HUES48 (cell line): ENCODE data around the gene MTO1.

ENCODE experiments used
- H3K27ac ChIP-seq: one replicate; pipeline ENCODE4 v1.7.0; 2013; ENCODE audit warnings: low read depth, low read length, inconsistent platforms
- H3K27me3 ChIP-seq: 2 replicates; pipeline ENCODE4 v1.6.1; 2013; ENCODE audit warnings: mild to moderate bottlenecking, low read length; ENCODE audit not compliant: control insufficient read depth, insufficient read depth
- H3K36me3 ChIP-seq: 2 replicates; pipeline ENCODE4 v1.6.1; 2013; ENCODE audit warnings: low read length; ENCODE audit not compliant: control insufficient read depth, insufficient read depth
- H3K4me1 ChIP-seq: 2 replicates; pipeline ENCODE4 v1.6.1; 2013; ENCODE audit warnings: mild to moderate bottlenecking, low read length; ENCODE audit not compliant: control insufficient read depth, insufficient read depth
- H3K4me3 ChIP-seq: 2 replicates; pipeline ENCODE4 v1.5.1; 2013; ENCODE audit warnings: mild to moderate bottlenecking, low read depth, low read length
- H3K9ac ChIP-seq: 2 replicates; pipeline ENCODE4 v1.6.1; 2013; ENCODE audit warnings: mild to moderate bottlenecking, low read depth, low read length, moderate library complexity
- H3K9me3 ChIP-seq: 2 replicates; pipeline ENCODE4 v1.6.1; 2013; ENCODE audit warnings: low read length; ENCODE audit not compliant: control insufficient read depth, insufficient read depth

Gene MTO1

DNA sequence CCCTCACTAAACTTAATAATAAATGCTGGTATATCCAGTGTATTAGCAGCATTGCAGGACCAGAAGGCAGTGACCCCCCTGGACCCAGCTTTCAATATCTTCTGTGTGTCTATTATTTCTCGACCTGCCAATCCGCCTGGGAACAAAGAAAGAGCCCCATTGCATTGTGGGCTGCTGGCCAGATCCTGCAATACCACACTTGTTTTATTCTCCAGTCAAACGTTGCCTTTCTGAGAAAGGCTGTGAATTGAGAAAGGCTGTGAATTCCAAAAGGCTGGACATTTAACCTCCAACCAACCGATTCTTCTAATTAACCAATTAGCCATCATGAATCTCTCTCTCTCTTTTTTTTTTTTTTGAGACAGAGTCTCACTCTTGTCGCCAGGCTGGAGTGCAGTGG, 1.5 kb upstream of the MTO1 start:
- no peak overlapping the region for H3K27ac ChIP-seq
- no peaks in the 10 kb centered on the region for H3K27me3 ChIP-seq
- H3K4me1 ChIP-seq = no peaks in the 10 kb centered on the region
- H3K9ac ChIP-seq = no peak overlapping the region
- H3K4me3 ChIP-seq = no peak overlapping the region
- H3K9me3 ChIP-seq = no peaks in the 10 kb centered on the region
- peaks cover 5% of the 10 kb centered on the region for H3K36me3 ChIP-seq

DNA sequence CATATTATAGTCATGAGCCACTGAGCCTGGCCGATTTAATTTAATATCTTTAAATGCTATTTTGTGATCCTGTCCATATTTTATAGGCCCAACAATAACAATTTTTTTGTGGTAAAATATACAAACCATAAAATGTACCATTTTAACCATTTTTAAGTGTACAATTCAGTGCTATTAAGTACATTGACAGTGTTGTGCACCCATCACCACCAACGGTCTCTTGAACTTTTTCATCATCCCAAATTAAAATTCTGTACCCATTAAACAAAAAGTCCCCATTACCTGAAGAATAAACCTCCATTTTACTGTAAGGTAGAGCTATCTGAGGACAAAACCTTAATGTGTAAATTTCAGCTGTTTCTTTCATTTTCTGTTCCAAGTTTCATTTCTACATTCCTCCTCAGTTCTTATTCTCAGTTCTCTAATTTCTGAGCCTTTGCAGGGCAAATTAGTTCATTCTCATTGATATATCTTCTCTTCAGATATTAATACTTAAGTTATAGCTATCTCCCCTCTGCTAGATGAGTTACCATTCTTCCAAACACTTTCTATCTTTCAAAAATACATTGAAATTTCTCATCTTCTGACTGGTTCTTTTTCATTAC, 10.3 kb downstream of the MTO1 start:
- no peaks in the 10 kb centered on the region for H3K4me1 ChIP-seq
- no peaks in the 10 kb centered on the region for H3K27me3 ChIP-seq
- no peak overlapping the region for H3K27ac ChIP-seq
- no peaks in the 10 kb centered on the region for H3K9me3 ChIP-seq
- H3K4me3 ChIP-seq = no peak overlapping the region
- H3K36me3 ChIP-seq = peaks cover 84% of the 10 kb centered on the region
- no peak overlapping the region for H3K9ac ChIP-seq

DNA sequence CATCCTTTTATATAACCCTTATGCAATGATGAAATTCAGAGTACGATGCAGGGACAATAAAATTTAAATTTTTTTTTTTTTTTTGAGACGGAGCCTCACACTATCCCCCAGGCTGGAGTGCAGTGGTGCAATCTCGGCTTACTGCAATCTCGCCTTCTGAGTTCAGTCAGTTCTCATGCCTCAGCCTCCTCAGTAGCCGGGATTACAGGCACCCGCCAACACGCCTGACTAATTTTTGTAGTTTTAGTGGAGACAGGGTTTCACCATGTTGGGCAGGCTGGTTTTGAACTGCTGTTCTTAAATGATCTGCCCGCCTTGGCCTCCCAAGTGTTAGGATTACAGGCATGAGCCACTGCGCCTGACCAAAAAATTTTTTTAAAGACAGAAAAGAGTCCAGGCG, 15.2 kb downstream of the MTO1 start:
- Histone ChIP-seq H3K9ac (no peak overlapping the region), H3K27ac (no peak overlapping the region), H3K27me3 (no peaks in the 10 kb centered on the region), H3K36me3 (peaks cover 78% of the 10 kb centered on the region), H3K4me3 (no peak overlapping the region), H3K9me3 (no peaks in the 10 kb centered on the region), H3K4me1 (no peaks in the 10 kb centered on the region)

DNA sequence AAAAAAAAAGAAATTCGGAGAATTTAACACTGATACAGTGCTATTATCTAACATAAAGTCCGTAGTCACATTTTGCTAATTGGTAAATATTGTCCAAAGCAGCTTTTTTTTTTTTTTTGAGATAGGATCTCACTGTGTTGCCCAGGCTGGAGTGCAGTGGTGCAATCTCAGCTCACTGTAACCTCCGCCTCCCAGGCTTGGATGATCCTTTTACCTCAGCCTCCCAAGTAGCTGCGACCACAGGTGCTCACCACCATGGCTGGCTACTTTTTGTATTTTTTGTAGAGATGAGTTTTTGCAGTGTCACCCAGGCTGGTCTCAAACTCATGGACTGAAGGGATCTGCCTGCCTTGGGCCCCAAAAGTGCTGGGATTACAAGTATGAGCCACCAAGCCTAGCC, 15.9 kb downstream of the MTO1 start:
- H3K27me3 ChIP-seq = no peaks in the 10 kb centered on the region
- no peaks in the 10 kb centered on the region for H3K4me1 ChIP-seq
- no peaks in the 10 kb centered on the region for H3K9me3 ChIP-seq
- no peak overlapping the region for H3K27ac ChIP-seq
- no peak overlapping the region for H3K9ac ChIP-seq
- no peak overlapping the region for H3K4me3 ChIP-seq
- peaks cover 78% of the 10 kb centered on the region for H3K36me3 ChIP-seq

DNA sequence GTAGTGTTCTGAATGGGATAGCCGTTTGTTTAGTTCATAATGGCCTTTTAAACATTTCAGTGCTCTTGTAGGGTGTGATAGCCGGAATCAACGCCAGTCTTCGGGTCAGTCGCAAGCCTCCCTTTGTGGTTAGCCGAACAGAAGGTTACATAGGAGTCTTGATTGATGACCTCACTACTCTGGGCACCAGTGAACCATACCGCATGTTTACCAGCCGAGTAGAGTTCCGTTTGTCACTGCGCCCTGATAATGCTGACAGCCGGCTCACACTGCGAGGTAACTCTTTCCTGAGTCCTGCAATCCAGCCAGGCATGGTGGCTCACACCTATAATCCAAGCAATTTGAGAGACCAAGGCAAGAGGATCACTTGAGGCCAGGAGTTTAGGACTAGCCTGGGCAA, 20.4 kb downstream of the MTO1 start:
- peaks cover 80% of the 10 kb centered on the region for H3K36me3 ChIP-seq
- H3K27ac ChIP-seq = no peak overlapping the region
- H3K4me3 ChIP-seq = no peak overlapping the region
- no peak overlapping the region for H3K9ac ChIP-seq
- H3K9me3 ChIP-seq = no peaks in the 10 kb centered on the region
- no peaks in the 10 kb centered on the region for H3K27me3 ChIP-seq
- no peaks in the 10 kb centered on the region for H3K4me1 ChIP-seq

DNA sequence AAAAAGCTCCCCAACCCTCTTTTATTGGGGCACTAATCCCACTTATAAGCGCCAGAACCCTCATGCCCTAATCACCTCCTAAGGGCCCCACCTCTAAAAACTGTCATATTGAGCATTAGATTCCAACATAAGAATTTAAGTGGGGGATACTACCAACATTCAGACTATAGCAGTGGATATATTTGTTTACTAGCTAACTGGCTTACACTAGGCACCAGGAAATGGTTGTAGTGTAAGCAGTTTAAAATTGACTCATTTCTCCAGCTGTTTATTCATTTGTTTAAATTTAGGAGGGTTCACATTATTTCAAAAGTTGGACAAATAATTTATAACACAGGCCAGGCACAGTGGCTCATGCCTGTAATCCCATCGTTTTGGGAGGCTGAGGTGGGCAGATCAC, 22.9 kb downstream of the MTO1 start:
- H3K4me1 ChIP-seq = no peaks in the 10 kb centered on the region
- H3K9me3 ChIP-seq = no peaks in the 10 kb centered on the region
- no peak overlapping the region for H3K4me3 ChIP-seq
- no peak overlapping the region for H3K9ac ChIP-seq
- H3K27me3 ChIP-seq = no peaks in the 10 kb centered on the region
- peaks cover 89% of the 10 kb centered on the region for H3K36me3 ChIP-seq
- H3K27ac ChIP-seq = no peak overlapping the region

DNA sequence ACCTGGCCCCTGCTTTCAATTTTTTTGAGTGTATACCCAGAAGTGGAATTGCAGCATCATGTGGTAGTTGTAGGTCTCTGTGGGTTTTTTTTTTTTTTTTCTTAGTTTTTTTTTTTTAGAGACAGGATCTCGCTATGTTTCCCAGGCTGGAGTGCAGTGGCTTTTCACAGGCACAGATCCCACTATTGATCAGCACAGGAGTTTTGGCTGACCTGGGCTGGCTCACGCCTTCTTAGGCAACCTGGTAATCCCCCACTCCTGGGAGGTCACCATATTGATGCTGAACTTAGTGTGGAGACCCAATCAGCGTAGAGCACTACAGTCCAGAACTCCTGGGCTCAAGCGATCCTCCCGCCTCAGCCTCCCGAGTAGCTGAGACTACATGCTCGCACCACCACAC, 25.9 kb downstream of the MTO1 start:
- Histone ChIP-seq H3K9ac (no peak overlapping the region), H3K27ac (no peak overlapping the region), H3K36me3 (peaks cover 76% of the 10 kb centered on the region), H3K27me3 (no peaks in the 10 kb centered on the region), H3K9me3 (no peaks in the 10 kb centered on the region), H3K4me1 (no peaks in the 10 kb centered on the region), H3K4me3 (no peak overlapping the region)

DNA sequence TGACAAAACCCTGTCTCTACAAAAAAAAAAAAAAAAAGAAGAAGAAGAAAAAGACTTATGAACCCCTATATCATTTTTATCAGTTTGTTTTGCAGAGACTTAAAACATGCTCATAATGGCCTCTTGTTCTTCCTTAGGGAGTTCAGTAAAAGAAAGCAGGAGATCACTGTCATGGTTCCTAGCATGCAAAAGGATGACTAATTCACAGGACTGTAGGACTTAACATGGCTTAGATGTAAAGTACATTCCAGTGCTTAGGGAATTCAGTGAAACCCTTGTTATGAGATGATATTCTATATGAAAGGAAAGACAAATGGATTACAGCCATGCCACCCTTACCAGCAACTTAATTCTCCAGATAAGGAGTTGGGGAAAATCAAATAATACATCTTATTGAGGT, 29.8 kb downstream of the MTO1 start:
- Histone ChIP-seq H3K27me3 (no peaks in the 10 kb centered on the region), H3K4me3 (no peak overlapping the region), H3K36me3 (peaks cover 68% of the 10 kb centered on the region), H3K27ac (no peak overlapping the region), H3K4me1 (no peaks in the 10 kb centered on the region), H3K9ac (no peak overlapping the region), H3K9me3 (no peaks in the 10 kb centered on the region)

DNA sequence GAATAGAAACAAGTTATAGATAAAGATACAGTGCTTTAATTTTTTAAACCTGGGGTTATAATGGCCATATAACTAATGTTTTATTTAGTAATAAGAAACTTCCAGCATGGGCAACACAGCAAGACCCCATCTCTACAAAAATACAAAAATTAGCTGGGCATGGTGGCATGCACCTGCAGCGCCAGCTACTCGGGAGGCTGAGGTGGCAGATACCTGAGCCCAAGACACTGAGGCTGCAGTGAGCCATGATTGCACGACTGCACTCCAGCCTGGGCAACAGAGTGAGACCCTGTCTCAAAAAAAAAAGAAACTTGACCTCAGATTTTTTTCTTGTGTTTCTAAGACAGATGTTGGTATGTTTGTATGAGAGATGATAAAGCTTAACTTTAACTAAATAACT, 36.4 kb downstream of the MTO1 start:
- Histone ChIP-seq H3K4me1 (no peaks in the 10 kb centered on the region), H3K27ac (no peak overlapping the region), H3K36me3 (peaks cover 69% of the 10 kb centered on the region), H3K9me3 (no peaks in the 10 kb centered on the region), H3K4me3 (no peak overlapping the region), H3K27me3 (no peaks in the 10 kb centered on the region), H3K9ac (no peak overlapping the region)

DNA sequence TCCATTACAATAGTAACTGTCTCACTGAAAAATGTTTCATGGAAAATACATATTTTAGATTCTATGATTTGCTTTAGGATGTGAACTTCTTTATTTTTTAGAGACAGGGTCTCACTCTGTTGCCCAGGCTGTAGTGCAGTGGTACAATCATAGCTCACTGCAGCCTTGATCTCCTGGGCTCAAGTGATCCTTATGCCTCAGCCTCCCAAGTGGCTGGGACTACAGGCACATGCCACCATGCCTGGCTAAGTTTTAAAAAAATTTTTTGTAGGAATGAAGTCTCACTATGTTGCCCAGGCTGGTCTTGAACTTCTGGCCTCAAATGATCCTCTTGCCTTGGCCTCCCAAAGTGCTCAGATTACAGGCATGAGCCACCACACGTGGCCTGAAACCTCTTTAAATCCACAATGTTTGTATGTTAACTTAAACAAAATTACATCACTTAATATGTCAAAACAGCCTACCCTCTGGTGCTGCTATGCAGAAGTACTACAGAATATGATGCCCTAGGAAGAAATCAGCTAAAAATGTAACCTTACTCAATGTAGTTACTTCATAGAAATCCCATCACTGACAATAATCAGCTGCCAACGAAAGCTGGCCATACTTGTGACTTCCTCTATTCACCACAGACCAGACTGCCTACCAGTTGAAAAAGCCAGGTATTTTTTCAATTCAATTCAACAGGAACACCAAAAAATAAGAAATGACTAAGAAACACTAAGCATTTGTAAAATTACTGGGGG, 41.7 kb downstream of the MTO1 start:
- no peaks in the 10 kb centered on the region for H3K9me3 ChIP-seq
- H3K4me1 ChIP-seq = no peaks in the 10 kb centered on the region
- H3K27ac ChIP-seq = no peak overlapping the region
- no peaks in the 10 kb centered on the region for H3K27me3 ChIP-seq
- peaks cover 46% of the 10 kb centered on the region for H3K36me3 ChIP-seq
- no peak overlapping the region for H3K4me3 ChIP-seq
- no peak overlapping the region for H3K9ac ChIP-seq

DNA sequence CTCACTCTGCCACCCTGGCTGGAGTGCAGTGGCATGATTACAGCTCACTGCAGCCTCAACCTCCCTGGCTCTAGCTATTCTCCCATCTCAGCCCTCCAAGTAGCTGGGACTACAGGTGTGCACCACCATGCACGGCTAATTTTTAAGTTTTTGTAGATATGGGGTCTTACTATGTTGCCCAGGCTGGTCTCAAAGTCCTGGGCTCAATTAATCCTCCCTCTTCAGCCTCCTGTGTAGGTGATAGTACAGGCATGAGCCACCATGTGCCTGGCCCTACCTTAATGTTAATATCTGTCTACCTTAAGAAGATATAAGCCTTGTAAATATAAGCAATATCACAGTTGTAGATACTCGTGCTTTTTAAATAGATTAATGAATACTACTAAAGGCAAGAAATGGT, 42.6 kb downstream of the MTO1 start:
- Histone ChIP-seq H3K4me3 (no peak overlapping the region), H3K27me3 (no peaks in the 10 kb centered on the region), H3K9me3 (no peaks in the 10 kb centered on the region), H3K4me1 (no peaks in the 10 kb centered on the region), H3K9ac (no peak overlapping the region), H3K27ac (no peak overlapping the region), H3K36me3 (peaks cover 38% of the 10 kb centered on the region)
